NCI-H187 (cell line): Measurements from ENCODE around the gene SRSF12.

Experiments
- DNase-seq, 2 experiments: peaks; one replicate each; lab custom pipeline; 2025; lab: John Stamatoyannopoulos, UW

Gene SRSF12

DNA sequence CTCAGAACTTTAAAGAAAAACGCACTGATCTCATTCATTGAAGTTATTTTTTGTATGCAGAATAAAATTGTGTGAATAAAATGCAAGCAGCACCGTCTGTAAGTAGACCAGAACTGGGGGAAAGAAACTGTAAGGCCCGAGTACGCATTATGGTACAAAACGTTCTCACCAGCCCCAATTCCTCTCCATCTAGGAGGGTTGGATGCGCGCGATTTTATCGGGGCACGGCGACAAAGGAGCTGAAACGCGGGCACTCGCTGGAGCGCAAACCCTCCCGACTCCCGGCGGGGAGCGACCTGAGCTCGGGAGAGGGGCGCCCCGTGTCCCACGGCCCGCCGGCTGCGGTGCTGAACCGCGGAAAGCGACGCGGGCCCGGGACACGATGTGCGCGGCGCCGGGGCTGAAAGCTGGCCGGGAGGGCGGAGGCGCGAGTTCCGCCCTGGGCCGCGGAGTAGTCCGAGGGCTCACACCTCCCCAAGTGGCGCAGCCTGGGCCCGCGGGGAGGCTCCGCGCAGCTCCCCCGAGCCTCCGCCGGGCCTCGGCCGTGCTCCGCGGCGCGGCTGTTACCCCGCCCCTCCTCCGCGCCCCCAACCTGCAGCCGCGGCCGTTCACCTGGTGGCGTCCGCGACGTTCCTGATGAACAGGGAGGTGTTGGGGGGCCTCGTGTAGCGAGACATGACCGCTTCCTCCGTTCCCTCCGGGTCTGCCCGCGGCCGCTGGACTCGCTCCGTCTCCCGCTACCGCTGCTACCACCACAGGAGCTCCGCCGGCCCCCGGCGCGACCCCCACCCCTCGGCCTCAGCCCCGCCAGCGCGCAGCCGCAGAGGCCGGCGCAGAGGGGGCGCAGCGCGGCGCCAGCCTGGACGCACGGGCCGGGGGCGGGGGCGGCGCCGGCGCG, at the start of gene SRSF12:
Gene SRSF12, minus strand, starts transcription at position 861 of the 898 bp plus-strand sequence. Its CDS starts 184 bp downstream, at position 677.
- DNase-seq, result no peak

DNA sequence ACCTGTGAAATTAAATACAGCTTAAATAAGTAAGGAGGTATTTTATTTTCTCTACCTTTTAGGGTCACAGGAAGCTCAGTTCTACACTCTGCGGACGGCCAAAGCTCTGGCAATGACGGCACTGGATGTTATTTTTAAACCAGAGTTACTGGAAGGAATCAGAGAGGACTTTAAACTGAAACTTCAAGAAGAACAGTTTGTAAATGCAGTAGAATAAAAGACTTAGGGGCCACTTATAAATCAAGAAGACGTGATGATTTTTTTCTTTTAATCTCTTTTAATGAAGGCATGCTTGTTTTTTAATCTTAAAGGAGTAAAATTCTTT, 44.1 kb upstream of the SRSF12 start:
- no peak for DNase-seq

DNA sequence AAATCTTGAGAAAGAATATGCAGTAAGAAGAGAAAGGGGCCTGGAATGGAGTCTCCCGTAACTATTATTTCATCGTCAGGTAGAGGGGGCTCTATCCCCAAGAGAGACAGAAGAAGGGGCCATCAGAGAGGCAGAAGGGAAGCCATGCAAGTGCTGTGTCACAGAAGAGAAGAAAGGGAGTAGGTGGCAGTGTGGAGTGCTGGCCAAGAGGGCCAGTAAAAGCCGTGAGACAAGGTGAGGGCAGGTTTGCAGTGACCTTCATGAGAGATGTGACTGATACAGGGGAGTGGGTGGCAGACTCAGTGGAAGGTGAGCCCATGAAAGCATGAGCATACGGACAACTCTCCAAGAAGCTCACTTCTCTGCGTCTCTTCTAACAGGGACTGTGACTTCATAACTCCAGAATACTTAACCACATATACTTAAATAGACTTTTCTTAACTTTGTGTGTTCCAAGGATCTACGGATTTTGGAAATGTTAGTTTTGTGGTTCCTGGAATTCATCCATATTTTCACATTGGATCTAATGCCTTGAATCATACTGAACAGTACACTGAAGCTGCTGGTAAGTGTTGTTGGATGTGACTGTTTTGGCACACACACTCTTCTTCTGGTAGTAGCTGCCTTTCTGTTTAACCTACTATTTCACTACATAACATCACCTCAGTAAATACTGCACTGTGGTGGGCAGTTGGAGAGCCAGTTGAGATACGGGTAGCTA, 43.6 kb upstream of the SRSF12 start:
- DNase-seq, result no peak

DNA sequence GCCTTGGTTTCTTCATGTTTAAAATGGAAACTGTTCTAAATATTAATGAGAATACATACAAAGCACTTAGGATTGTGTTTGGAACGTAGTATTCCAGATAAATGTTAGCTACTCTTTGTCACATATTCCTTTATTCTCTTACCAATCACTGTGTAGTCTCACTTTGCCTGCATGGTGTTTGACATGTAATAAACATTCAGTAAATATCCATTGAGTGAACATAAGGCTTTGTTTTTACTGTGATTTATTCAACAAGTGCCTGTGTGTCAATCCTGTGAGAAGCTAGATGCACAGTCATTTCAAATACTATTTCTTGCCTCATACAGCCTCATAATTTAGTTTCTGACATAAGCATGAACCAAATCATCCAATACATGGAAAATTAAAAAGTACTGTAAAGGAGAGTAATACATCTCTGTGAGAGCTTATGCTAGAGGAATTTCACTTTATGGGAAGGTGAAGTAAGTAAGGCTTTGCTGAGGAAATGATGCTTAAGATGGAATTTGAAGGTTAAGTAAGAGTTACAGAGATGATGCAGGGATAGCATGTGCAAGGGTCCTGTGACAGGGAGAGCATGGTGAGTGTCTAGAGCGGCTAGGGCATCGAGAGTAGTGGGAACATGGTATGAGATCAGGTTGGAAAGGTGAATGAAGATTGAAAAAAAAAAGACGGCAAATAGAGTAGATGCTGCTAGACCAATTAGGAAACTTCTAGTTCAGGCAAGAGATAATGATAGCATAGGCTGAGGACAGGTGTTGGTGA, 42.6 kb upstream of the SRSF12 start:
- DNase-seq, result no peak

DNA sequence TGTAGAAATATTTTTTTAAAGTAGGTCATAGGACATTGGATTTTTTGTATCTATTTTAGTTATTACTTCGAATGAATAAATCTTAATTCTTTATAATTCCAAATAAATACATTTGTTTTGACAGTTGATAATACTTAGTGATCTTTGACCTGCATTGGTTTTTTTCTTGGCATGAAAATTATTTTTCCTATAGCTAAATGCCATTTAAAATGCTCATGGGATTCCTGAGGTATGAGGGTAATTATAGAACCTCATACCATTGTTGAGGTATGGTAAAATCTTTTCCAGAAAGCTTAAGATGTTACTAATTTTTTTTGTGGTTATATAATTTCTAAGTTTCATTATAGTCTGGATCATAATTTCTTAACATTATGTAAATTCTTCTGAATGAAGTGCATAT, 36.3 kb upstream of the SRSF12 start:
- no peak for DNase-seq

DNA sequence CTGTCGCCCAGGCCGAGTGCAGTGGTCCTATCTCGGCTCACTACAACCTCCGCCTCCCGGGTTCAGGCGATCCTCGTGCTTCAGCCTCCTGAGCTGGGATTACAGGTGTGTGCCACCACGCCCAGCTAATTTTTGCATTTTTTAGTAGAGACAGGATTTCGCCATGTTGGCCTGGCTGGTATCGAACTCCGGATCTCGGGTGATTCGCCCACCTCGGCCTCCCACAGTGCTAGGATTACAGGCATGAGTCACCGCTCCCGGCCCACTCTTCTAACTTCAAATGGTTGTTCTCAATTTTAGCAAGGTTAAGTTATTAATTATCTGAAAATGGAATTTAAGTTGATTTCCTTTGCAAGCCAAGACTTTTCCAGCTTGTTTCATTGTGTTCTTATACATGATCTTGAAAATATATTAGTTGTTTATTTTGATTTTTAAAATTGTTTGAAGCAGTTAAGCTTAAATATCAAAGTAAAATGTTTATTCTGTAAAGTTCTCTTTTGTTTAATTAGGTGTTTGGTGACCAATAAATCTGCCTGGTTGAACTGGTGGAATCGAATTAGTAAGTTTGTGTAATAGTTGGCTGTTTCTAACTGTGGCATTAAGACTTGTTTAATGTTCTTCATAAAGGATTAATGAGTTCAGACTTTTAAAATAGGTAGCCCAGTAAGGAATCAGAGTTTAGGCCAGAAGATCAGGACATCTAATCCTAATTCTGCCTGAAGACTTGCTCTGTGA, 30.3 kb upstream of the SRSF12 start:
- no peak for DNase-seq

DNA sequence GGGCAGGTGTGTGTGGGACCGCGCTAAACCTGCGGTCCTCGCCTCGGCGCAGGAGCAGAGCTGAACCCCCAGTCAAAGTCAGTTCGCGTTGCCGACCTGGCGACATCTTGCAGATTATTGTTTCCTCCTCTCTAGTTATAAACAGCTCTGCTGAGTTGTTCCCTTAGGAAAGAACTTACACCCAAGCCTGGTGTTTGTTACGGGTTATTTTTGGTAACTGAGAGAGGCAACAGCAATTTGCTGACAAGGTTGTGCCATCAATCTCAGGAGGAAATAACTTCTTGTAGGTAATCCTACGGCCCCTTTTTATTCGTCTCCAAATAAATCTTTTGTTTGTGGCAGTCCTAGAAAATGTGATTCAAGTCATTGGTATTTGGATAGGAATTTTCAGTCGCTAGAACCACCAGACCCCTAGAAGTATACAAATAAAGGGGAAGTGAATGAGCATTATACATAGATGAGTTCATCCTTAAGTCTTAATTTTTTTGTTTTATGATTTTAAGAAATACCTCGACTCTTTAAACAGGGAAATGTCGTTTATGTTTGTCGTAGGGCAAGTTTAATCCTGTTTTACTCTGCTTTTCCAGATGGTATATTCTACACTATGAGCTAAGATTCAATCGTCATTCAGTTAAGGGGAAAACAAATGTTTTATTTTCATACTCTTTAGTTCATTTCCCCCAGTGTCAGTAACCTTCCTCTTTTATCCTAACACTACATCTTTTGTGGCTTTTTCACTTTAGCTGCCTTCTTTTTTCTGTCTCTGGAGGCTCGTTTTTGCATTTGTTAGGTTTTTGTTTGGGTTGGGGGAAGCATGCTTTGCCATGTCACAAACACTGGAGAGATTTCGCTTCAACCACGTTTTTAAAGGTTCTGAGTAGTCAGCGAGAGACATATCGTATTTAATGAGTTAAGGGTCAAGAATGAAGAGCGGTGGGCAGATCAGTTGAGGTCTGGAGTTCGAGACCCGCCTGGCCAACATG, 29.1 kb upstream of the SRSF12 start:
- DNase-seq, result no peak

DNA sequence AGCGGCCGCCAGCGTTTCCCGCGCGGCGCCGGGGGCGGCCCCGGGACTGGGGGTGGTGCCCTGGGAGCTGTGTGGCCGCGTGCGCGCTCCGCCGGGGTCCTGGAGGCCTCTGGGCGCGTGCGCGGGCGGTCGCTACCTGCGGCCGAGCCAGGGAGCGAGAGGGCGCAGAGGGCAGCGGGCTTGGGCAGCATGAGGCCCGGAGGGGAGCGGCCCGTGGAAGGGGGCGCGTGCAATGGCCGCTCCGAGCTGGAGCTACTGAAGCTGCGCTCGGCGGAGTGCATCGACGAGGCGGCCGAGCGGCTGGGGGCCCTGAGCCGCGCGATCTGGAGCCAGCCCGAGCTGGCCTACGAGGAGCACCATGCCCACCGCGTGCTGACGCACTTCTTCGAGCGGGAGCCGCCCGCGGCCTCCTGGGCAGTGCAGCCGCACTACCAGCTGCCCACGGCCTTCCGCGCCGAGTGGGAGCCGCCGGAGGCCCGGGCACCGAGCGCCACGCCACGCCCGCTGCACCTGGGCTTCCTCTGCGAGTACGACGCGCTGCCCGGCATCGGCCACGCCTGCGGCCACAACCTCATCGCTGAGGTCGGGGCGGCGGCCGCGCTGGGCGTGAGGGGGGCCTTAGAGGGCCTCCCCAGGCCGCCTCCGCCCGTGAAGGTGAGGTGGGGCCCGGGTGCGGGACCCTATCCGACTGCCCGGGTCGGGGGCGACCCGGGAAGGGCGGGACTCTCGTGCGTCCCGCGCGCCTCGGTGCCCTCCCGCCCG, 28.3 kb upstream of the SRSF12 start, which contains the start of gene PM20D2:
Gene PM20D2, plus strand, starts transcription at position 100 of the 762 bp plus-strand sequence. Its CDS starts 90 bp downstream, at position 190.
- peak; percentile 48 to 63 for DNase-seq

DNA sequence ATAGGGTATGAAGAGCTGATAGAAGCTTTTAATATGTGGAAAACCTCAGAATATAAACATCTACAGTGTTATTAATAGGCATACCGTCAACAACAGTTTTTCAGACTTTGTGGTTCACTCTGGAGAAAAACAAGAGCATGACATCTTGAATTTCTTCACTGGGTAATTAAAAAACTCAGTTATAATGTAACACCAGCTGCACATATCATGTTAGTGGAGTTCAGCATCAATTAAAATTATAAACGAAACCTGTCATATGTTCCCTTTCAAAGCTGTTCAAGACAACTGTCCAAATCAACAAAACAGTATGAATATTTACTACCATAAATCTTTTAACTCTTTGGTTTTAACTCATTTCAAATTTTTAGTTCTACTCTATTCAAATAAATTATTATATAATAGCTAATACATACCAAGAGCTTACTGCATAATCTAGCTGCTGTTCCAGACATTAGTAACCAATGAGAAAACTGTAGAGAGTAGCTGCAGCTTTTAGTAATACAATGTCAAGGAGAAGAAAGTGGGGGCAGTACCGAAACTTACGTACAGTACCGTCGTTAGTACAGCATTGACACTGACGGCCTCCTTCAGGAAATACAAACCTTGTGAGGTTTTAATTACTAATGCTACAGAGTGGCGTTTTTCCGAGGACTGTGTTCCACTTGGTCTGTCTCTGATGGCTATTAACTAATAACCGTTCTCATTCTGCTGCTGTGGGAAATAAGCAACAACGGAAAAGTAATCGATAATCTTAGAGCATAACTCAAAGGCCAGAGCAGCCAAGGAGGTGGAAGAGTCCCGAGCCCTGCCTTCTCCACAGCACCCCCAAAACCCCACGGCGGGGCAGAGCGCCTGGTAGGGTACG, 27.5 kb upstream of the SRSF12 start:
- peak in 1 of 2 experiments; percentile 47 for DNase-seq

DNA sequence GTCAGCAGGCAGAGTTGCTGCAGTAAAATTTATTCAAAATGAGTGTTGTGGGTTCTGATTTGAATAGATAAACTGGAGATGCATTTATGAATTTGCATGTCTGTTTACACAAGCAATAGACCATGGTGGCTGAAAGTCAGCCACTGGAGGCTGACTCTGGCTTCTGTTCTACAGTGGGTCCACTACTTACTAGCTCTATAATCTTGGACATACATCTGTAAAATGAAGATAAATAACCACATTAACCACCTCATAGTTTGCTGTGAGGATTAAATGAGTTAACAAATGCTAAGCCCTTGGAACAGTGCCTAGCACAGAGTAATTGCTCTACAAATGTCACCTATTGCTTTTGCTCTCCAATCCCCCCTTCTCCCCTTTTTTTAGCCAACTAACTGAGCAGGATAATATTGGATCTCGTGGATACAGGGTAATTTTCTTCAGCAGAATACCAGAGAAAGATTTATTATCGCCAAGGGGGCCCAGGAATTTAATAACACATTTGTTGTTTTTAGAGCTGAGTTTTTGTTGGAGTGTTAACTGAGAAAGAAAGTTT, 26.6 kb upstream of the SRSF12 start:
- no peak for DNase-seq

DNA sequence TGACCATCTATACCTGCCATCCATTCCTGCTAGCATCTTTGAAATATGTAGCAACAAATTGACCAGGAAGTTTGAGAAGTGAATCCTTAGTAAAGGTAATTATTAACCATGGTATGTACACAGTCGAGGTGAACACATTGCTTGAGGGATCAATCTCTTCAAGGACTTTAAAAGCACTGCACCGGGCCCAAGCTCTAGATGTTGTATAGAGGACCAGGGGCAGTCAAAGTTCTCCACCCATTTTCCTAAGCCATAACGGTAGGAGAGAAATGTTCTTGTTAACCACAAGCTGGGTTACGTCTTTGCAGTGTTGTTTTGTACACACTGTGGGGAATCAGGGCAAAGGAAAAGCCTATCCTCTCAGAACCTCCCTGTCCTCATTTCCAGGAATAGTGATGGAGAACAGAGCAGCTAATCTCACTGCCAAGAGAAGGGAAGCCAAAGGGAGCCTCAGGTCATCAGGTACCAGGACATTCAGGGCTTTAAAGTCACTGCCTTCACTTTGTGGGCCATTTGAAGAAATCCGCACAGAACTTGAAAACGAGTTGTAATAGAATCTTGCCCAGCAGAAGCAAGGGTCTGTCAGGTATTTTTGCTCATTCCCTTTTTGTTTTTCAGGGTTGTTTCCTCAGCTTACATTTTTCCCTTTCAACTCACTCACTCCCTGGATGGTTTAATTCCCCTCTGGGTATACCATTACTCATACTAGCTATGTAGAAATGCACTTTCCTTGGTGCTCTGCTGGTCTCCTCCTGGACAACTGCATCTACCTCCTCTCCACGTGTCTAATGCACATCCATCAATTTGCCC, 22.7 kb upstream of the SRSF12 start:
- no peak for DNase-seq

DNA sequence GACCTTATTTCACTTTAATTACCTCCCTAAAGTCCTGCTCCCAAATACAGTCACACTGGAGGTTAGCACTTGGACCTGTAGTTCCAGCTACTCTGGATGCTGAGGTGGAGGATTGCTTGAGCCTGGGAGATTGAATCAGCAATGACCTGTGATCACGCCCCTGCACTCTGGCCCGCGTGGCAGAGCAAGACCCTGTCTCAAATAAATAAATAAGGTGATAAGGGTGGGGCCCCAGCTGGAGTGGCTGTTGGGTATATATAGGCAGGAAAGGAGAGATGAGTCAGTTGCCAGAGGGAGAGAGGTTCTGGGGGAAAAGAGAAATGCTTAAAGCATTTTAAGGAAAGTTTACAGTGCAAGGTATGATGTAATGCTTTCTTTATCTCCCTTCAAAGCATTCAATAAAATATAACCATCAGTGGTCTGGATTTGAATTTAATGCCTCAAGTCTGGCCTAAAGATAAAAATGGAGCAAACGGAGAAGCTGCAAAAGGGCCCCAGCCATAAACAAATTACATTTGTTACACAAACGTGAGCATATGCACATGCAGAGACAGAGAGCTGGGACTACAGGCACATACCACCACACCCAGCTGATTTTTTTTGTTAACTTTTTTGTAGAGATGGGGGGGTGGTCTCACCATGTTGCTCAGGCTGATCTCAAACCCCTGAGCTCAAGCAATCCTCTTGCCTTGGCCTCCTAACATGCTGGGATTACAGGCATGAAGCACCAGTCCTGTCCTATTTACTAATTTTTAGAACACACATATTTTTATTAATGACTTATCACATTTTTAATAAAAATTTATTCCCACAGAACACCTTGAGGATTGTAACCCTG, 21.9 kb upstream of the SRSF12 start:
- no peak for DNase-seq

DNA sequence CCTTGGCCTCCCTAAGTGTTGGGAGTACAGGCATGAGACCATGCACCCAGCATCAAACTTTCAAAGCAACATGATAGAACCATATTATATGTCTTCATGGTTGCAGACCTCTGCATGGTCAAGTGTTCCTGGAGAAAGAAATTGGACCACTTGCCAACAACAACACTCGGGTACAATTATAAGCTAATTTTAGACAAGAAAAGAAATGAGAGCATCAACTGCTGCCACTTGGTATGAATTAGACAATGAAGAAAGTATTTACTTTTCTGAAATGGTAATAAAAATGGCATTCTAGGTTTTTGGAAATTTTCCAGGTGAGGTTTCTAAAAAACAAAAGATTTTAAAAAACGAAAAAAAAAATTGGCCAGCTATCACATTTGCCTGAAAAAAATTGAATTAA, 20.3 kb upstream of the SRSF12 start:
- no peak for DNase-seq

DNA sequence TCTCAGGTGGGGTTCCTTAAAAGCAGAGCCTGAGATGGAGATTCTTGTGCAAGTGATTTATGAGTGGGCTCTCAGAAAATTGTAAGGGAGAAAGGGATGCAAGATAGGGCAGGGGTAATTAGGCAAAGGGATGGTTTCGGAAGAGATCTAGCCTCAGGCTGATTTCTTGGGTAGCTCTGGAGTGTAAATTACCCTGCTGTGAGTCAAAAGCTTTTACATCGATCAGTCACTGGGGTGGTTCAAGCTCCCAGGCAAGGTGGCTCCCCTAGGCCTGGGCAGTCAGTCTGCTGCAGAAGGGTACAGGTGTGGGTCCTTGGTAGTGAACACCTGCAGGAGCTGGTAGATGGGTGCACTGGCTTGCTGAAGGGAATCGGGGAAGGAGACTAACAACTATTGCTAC, 16.9 kb upstream of the SRSF12 start:
- no peak for DNase-seq

DNA sequence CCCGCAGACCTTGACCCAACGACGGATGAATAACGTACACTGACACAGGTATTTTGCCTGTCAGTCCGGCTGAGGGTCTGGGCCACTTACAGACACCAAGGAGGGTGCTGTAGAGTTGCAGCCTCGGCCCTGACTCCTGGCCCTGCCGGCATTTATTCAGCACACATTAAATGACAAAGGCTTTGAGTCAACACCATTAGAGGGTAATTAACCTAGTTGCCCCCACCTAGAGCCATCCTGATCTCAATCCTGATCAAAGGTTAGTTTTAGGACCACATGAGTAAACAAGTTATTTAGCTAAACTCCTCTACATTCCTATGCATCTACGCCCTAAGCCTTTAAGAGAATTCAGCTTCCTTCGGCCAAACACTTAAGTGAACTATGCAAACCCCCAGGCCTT, 16.1 kb upstream of the SRSF12 start:
- no peak for DNase-seq

DNA sequence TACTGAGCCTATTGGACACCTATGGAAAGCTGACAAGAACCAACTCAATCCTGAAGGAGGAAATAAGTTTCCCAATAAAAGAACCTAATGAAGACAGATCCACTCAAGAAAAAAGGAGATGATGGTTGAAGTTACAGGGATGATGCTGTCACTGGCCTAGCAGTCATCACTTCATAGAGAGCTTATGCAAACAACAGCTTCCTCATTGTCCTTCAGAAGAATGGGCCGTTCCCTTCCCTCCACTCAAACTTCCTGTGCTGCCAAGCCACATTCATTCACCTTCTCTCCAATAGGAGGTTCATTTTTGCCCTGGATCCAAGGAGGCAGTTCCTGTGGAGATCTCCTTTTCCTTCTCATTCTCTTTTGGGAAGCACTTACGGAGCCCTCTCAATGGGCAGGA, 14.2 kb upstream of the SRSF12 start:
- no peak for DNase-seq

DNA sequence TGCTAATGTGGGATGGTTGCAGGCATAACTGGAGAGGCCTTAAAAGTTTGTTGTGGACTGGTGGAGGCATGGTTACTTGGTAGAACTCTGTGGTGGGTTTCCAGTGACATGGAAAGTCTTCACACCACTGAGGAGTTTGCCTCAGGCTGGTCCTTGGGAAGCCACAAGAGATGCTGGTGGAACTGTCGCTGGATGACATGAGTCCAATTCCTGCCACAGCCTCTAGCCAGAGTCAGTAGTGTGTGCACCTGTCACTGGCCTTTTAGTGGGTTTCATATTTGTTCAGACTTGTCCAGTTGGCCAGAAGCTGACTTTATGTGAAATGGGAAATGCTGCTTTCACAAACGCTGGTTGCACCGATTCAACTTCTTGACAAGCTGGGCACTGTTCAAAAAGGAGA, 13.7 kb upstream of the SRSF12 start:
- DNase-seq, result no peak
